GM21381 (cell line): ENCODE measurements around the gene MMRN1.

Experiments
- ATAC-seq: cut with Tn5 transposase; IDR thresholded peaks from one replicate; pipeline ENCODE4 v1.9.1; 2021; ENCODE audit warnings: mild to moderate bottlenecking, moderate library complexity; ENCODE audit not compliant: unreplicated experiment

Gene MMRN1

GRCh38 chr4:89994176-89994873 lies 99.7 kb downstream of the MMRN1 start:
- ATAC-seq, result no peak

- no peak for ATAC-seq
Observed at GRCh38 chr4:89995006-89995405, 100.4 kb downstream of the MMRN1 start.

GRCh38 chr4:89995814-89996213 lies 101.2 kb downstream of the MMRN1 start:
- ATAC-seq, result no peak

GRCh38 chr4:89997171-89997704 lies 102.6 kb downstream of the MMRN1 start:
- no peak for ATAC-seq

GRCh38 chr4:89998469-89999011 lies 103.9 kb downstream of the MMRN1 start:
- ATAC-seq, result no peak

GRCh38 chr4:90001023-90001422 lies 106.4 kb downstream of the MMRN1 start:
- no peak for ATAC-seq

GRCh38 chr4:90002441-90003062 lies 107.9 kb downstream of the MMRN1 start:
- ATAC-seq, result no peak
